IMR-90 (cell line): ENCODE measurements around the gene EHMT1. TPM values are rescaled to one million over a fixed set of nuclear protein-coding genes. Genes with fewer than 3 reads are reported as not detected.

Source experiments
- ATAC-seq: fragments of 200-7000 bp; cut with Tn5 transposase; 2 replicates; pipeline ENCODE4 v1.9.1; 2020; ENCODE audit warnings: low read depth, mild to moderate bottlenecking, moderate library complexity
- BruUV-seq: library from RNA; stranded (reverse); fragments of 400-500 nt; replicated peaks from 2 replicates; lab custom pipeline; 2021; lab: Mats Ljungman, UMichigan
- CTCF ChIA-PET: fragments of 300-600 bp; formaldehyde crosslinking; extraction: SDS; loops from one replicate; lab custom pipeline; 2021; ENCODE audit warnings: antibody characterized with exemption; lab: Yijun Ruan, JAX
- POLR2A ChIA-PET: fragments of 300-600 bp; sonication (Branson Sonifier 250); formaldehyde crosslinking; loops from one replicate; lab custom pipeline; 2022; ENCODE audit warnings: antibody characterized with exemption; ENCODE audit not compliant: unreplicated experiment; lab: Charles Lee
- DNase-seq: peaks from one replicate; pipeline ENCODE4 v3.0.0; 2013
- H2AFZ ChIP-seq: replicated peaks from 2 replicates; pipeline ENCODE3; 2013; ENCODE audit warnings: low read length, mild to moderate bottlenecking; ENCODE audit not compliant: poor library complexity
- H2AK5ac ChIP-seq: 2 replicates; pipeline ENCODE4 v1.6.1; 2013; ENCODE audit warnings: low read depth, low read length, inconsistent platforms
- H2AK9ac ChIP-seq: replicated peaks from 2 replicates; pipeline ENCODE3; 2013; ENCODE audit warnings: mild to moderate bottlenecking, low read depth, low read length, moderate library complexity; ENCODE audit not compliant: poor library complexity
- H2BK120ac ChIP-seq: 2 replicates; pipeline ENCODE4 v1.6.1; 2013; ENCODE audit warnings: low read depth, low read length, inconsistent platforms
- H2BK15ac ChIP-seq: 3 replicates; pipeline ENCODE4 v1.6.1; 2013; ENCODE audit warnings: low read depth, low read length, inconsistent platforms
- H2BK20ac ChIP-seq: 2 replicates; pipeline ENCODE4 v1.6.1; 2013; ENCODE audit warnings: low read depth, mild to moderate bottlenecking, inconsistent platforms, low read length, moderate library complexity
- H2BK5ac ChIP-seq: 2 replicates; pipeline ENCODE4 v1.6.1; 2013; ENCODE audit warnings: mild to moderate bottlenecking, low read depth, low read length, inconsistent platforms; ENCODE audit not compliant: poor library complexity, severe bottlenecking
- H3K14ac ChIP-seq: replicated peaks from 2 replicates; pipeline ENCODE4 v1.6.1; 2013; ENCODE audit warnings: low read depth, low read length, inconsistent platforms
- H3K18ac ChIP-seq: 2 replicates; pipeline ENCODE4 v1.6.1; 2013; ENCODE audit warnings: low read depth, low read length, control low read depth
- H3K23ac ChIP-seq: 2 replicates; pipeline ENCODE4 v1.6.1; 2013; ENCODE audit warnings: low read depth, low read length, inconsistent platforms
- H3K27ac ChIP-seq: 2 replicates; pipeline ENCODE4 v1.5.1; 2013; ENCODE audit warnings: mild to moderate bottlenecking, control low read depth, low read length; ENCODE audit not compliant: insufficient read depth
- H3K27me3 ChIP-seq: 2 replicates; pipeline ENCODE4 v1.6.1; 2013; ENCODE audit warnings: low read length; ENCODE audit not compliant: control insufficient read depth, insufficient read depth
- H3K36me3 ChIP-seq: 2 replicates; pipeline ENCODE4 v1.6.1; 2013; ENCODE audit warnings: low read length, mixed read lengths; ENCODE audit not compliant: control insufficient read depth, insufficient read depth
- H3K4ac ChIP-seq: 2 replicates; pipeline ENCODE4 v1.6.1; 2013; ENCODE audit warnings: low read depth, low read length, inconsistent platforms
- H3K4me1 ChIP-seq: 2 replicates; pipeline ENCODE4 v1.6.1; 2013; ENCODE audit warnings: low read length, mixed read lengths; ENCODE audit not compliant: control insufficient read depth, insufficient read depth
- H3K4me2 ChIP-seq: 2 replicates; pipeline ENCODE4 v1.6.1; 2013; ENCODE audit warnings: low read depth, mild to moderate bottlenecking, control low read depth, low read length, moderate library complexity
- H3K4me3 ChIP-seq: 2 replicates; pipeline ENCODE4 v1.5.1; 2013; ENCODE audit warnings: low read depth, mild to moderate bottlenecking, control low read depth, low read length, moderate library complexity; ENCODE audit not compliant: insufficient read depth
- H3K56ac ChIP-seq: 2 replicates; pipeline ENCODE4 v1.6.1; 2013; ENCODE audit warnings: low read length, inconsistent platforms; ENCODE audit not compliant: insufficient read depth; ENCODE audit errors: extremely low read depth
- H3K79me1 ChIP-seq, 2 experiments: 2 replicates each; pipeline ENCODE4 v1.6.1; 2013; ENCODE audit warnings: low read length in 2 of 2, inconsistent platforms in 1 of 2, low read depth in 1 of 2
- H3K9ac ChIP-seq: 2 replicates; pipeline ENCODE4 v1.6.1; 2013; ENCODE audit warnings: low read depth, low read length, control low read depth
- H3K9me1 ChIP-seq: 2 replicates; pipeline ENCODE4 v1.6.1; 2013; ENCODE audit warnings: low read length, inconsistent platforms; ENCODE audit not compliant: insufficient read depth
- H3K9me3 ChIP-seq: 2 replicates; pipeline ENCODE4 v1.6.1; 2013; ENCODE audit warnings: low read length; ENCODE audit not compliant: control insufficient read depth, insufficient read depth
- H4K20me1 ChIP-seq: 2 replicates; pipeline ENCODE4 v1.6.1; 2013; ENCODE audit warnings: low read length, inconsistent platforms; ENCODE audit not compliant: insufficient read depth
- H4K5ac ChIP-seq: 2 replicates; pipeline ENCODE4 v1.6.1; 2013; ENCODE audit warnings: mild to moderate bottlenecking, low read depth, low read length, control low read depth
- H4K8ac ChIP-seq, 2 experiments: 2 replicates each; pipeline ENCODE4 v1.6.1; 2013; ENCODE audit warnings: low read depth in 2 of 2, low read length in 2 of 2, control low read depth in 1 of 2, inconsistent platforms in 1 of 2
- H4K91ac ChIP-seq: 2 replicates; pipeline ENCODE4 v1.6.1; 2013; ENCODE audit warnings: low read depth, low read length, inconsistent platforms; ENCODE audit not compliant: insufficient read depth
- BHLHE40 ChIP-seq: fragments of 150-350 bp; IDR thresholded peaks from 2 replicates; pipeline ENCODE4 v1.6.1; 2016; ENCODE audit warnings: mild to moderate bottlenecking, low read depth, low read length
- CEBPB ChIP-seq: IDR thresholded peaks from 2 replicates; pipeline ENCODE4 v1.6.1; 2012; ENCODE audit warnings: low read depth, low read length, improper control_type of control experiment
- CTCF ChIP-seq: conservative IDR thresholded peaks from 2 replicates; pipeline ENCODE4 v1.5.1; 2012; ENCODE audit warnings: mild to moderate bottlenecking, low read depth, low read length, improper control_type of control experiment
- ELK1 ChIP-seq: fragments of 150-350 bp; IDR thresholded peaks from 2 replicates; pipeline ENCODE4 v1.6.1; 2016; ENCODE audit warnings: low read depth, mild to moderate bottlenecking, low read length, moderate library complexity, borderline replicate concordance
- FOS ChIP-seq: fragments of 150-350 bp; IDR thresholded peaks from 2 replicates; pipeline ENCODE4 v1.6.1; 2016; ENCODE audit warnings: low read depth, low read length
- MAFK ChIP-seq: IDR thresholded peaks from 2 replicates; pipeline ENCODE4 v1.6.1; 2012; ENCODE audit warnings: low read depth, low read length, improper control_type of control experiment
- MAZ ChIP-seq: IDR thresholded peaks from 2 replicates; pipeline ENCODE4 v1.6.1; 2012; ENCODE audit warnings: low read depth, mild to moderate bottlenecking, low read length, improper control_type of control experiment, moderate library complexity, borderline replicate concordance
- MXI1 ChIP-seq: IDR thresholded peaks from 2 replicates; pipeline ENCODE4 v1.6.1; 2012; ENCODE audit warnings: low read depth, mild to moderate bottlenecking, low read length, moderate library complexity, borderline replicate concordance
- NFE2L2 ChIP-seq: fragments of 150-350 bp; IDR thresholded peaks from 2 replicates; pipeline ENCODE4 v1.6.1; 2016; ENCODE audit warnings: low read depth, mild to moderate bottlenecking, low read length
- POLR2A ChIP-seq: IDR thresholded peaks from 2 replicates; pipeline ENCODE4 v1.6.1; 2012; ENCODE audit warnings: mild to moderate bottlenecking, low read depth, low read length
- RAD21 ChIP-seq: IDR thresholded peaks from 2 replicates; pipeline ENCODE4 v1.6.1; 2012; ENCODE audit warnings: low read length, improper control_type of control experiment
- RCOR1 ChIP-seq: IDR thresholded peaks from 2 replicates; pipeline ENCODE4 v1.6.1; 2012; ENCODE audit warnings: mild to moderate bottlenecking, low read length, improper control_type of control experiment; ENCODE audit not compliant: insufficient replicate concordance
- SMC3 ChIP-seq: fragments of 150-350 bp; IDR thresholded peaks from 2 replicates; pipeline ENCODE4 v1.6.1; 2016; ENCODE audit warnings: low read depth, mild to moderate bottlenecking, antibody characterized with exemption, low read length, moderate library complexity
- USF2 ChIP-seq: fragments of 150-350 bp; IDR thresholded peaks from 2 replicates; pipeline ENCODE4 v1.6.1; 2017; ENCODE audit warnings: mild to moderate bottlenecking, antibody characterized with exemption, low read length, low read depth
- WGBS, 2 experiments: methylation state at CpG; one replicate each; pipeline versions ENCODE4 v1.1.5 to v1.1.7; 2013; ENCODE audit warnings: missing lambda C conversion rate in 2 of 2; ENCODE audit not compliant: insufficient read length in 1 of 2; ENCODE audit errors: extremely low coverage in 2 of 2; 5-methylcytosine and 5-hydroxymethylcytosine counted together
- dilution Hi-C: fragments of 300-500 bp; cut with HindIII; formaldehyde crosslinking; loops from one replicate; pipeline ENCODE4 v1.14.3; 2018; ENCODE audit warnings: low sequenced_read_pairs; ENCODE audit not compliant: unreplicated experiment
- in situ Hi-C: fragments of 300-500 bp; cut with MboI; formaldehyde crosslinking; loops from 3 replicates; pipeline ENCODE4 v1.14.3; 2019; ENCODE audit warnings: low sequenced_read_pairs, inconsistent platforms, mixed read lengths
- intact Hi-C: fragments of 100-400 bp; cut with micrococcal nuclease; formaldehyde crosslinking; loops from 2 replicates; pipeline ENCODE4 v1.10.0; 2022
- polyA plus RNA-seq, 3 experiments: library from polyadenylated mRNA; depleted of rRNA; stranded (reverse); fragments of >200 nt; gene quantifications; 2 replicates each; pipeline ENCODE4 v1.2.3, GENCODE V29; 2012; ENCODE audit warnings: low replicate concordance in 1 of 3
- total RNA-seq: library from RNA; depleted of rRNA; stranded (reverse); fragments of >200 nt; gene quantifications from 2 replicates; pipeline ENCODE4 v1.2.3, GENCODE V29; 2012

The EHMT1 gene
- total and polyA plus RNA-seq, 2 of the 4 experiments (the other 2 are of a cell fraction) = 32.8 to 35.1 TPM

- in situ Hi-C loops (no loop called here), dilution Hi-C loops (no loop called here), intact Hi-C loops (no loop called here)
- peaks cover 22 to 69% of the 10 kb centered on the region in 2 experiments for H3K79me1 ChIP-seq
- ChIA-PET POLR2A (no interaction called here), CTCF (no interaction called here)
- no peak overlapping the region for H3K4ac ChIP-seq
- no CpG with 5 or more reads among the region's 4 CpGs for WGBS, 2 experiments
- H3K36me3 ChIP-seq = peaks cover 21% of the 10 kb centered on the region
- TF ChIP-seq MXI1 (no peak), SMC3 (no peak), MAZ (no peak), FOS (no peak), NFE2L2 (no peak), ELK1 (no peak), RAD21 (no peak), RCOR1 (no peak), USF2 (no peak), CEBPB (no peak), CTCF (no peak), BHLHE40 (no peak), POLR2A (no peak), MAFK (no peak)
- H2AFZ ChIP-seq = no peak overlapping the region
- peak overlapping the region; percentile 93 for H3K4me3 ChIP-seq
- peaks cover 14% of the 10 kb centered on the region for H3K9me1 ChIP-seq
- peak overlapping the region; percentile 50; the same call in 1 of the 2 replicates for H3K23ac ChIP-seq
- H2BK5ac ChIP-seq = no peak overlapping the region
- no peak overlapping the region for H2AK9ac ChIP-seq
- H3K56ac ChIP-seq = 0 out of 2 replicates have a peak overlapping the region, but pooled peaks have one; percentile 55
- no peak overlapping the region for H4K8ac ChIP-seq
- BruUV-seq = no TSS peak
- no peak overlapping the region for H2BK120ac ChIP-seq
- H2AK5ac ChIP-seq = no peak overlapping the region
- no peaks in the 10 kb centered on the region for H3K27me3 ChIP-seq
- H4K91ac ChIP-seq = no peak overlapping the region
- H3K4me1 ChIP-seq = peaks cover 11% of the 10 kb centered on the region
- no peak overlapping the region for H2BK15ac ChIP-seq
- H3K4me2 ChIP-seq = peak overlapping the region; percentile 99
- no peak overlapping the region for H2BK20ac ChIP-seq
- H4K20me1 ChIP-seq = peaks cover 60% of the 10 kb centered on the region
- no peaks in the 10 kb centered on the region for H3K9me3 ChIP-seq
- DNase-seq (no peak), ATAC-seq (no peak)
- no peak overlapping the region for H3K18ac ChIP-seq
- H3K14ac ChIP-seq = no peak overlapping the region
- H4K5ac ChIP-seq = no peak overlapping the region
- peak overlapping the region; percentile 100 for H3K9ac ChIP-seq
- no peak overlapping the region for H3K27ac ChIP-seq
Observed at GRCh38 chr9:137620048-137620405, 1.2 kb downstream of the EHMT1 start.
